Body of pancreas (tissue), 4 donors: Measurements from ENCODE around the gene PNMA6F.

Experiments used
- POLR2A ChIP-seq, 3 donors: fragments of 450-650 bp; IDR thresholded peaks; one replicate each; pipeline ENCODE4 v1.6.1; 2016; ENCODE audit warnings: antibody characterized with exemption in 3 of 3, mild to moderate bottlenecking in 2 of 3
- TF ChIP-seq, protein P1 (sequence below), 7 experiments: fragments of 450-650 bp in 4 of 7; fragments of 200-600 bp in 3 of 7; sonication (generic) in 3 of 7; IDR thresholded peaks; one replicate each; pipeline ENCODE4 v1.5.1; 2016 to 2019; ENCODE audit warnings: antibody characterized with exemption in 7 of 7

DNA sequence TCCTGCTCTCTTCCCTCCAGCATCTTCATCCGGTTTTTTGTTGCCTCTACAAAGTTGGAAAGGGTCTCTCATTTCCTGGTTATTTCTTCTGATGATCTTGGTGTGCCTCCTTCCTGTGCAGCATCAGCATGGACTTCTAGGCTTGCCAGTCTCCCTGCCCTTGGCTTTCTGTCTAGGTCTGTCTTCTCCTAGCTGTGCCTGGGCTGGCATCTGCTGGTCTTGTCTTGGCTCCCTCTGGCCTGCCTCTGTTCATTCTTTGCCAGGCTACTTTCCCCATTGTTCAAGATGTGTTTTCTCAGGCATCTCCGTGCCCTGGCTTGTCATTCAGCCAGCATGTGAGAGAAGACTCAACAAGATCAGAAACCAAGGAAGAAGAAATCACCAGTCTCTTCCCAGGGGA lies 22.1 kb upstream of the PNMA6F start:
- TF ChIP-seq, protein P1, sequence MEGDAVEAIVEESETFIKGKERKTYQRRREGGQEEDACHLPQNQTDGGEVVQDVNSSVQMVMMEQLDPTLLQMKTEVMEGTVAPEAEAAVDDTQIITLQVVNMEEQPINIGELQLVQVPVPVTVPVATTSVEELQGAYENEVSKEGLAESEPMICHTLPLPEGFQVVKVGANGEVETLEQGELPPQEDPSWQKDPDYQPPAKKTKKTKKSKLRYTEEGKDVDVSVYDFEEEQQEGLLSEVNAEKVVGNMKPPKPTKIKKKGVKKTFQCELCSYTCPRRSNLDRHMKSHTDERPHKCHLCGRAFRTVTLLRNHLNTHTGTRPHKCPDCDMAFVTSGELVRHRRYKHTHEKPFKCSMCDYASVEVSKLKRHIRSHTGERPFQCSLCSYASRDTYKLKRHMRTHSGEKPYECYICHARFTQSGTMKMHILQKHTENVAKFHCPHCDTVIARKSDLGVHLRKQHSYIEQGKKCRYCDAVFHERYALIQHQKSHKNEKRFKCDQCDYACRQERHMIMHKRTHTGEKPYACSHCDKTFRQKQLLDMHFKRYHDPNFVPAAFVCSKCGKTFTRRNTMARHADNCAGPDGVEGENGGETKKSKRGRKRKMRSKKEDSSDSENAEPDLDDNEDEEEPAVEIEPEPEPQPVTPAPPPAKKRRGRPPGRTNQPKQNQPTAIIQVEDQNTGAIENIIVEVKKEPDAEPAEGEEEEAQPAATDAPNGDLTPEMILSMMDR (IDR thresholded peaks at IDR 0.05): no peak
- no peak for TF ChIP-seq POLR2A (IDR thresholded peaks at IDR 0.05)
